GM19239 (cell line): Measurements from ENCODE around the gene MCRIP2.
"Not testable (repeated sequence)": the region's sequence is repeated elsewhere in the genome, so short reads cannot be mapped to it uniquely, and the experiment has no call there.

Source experiments
- DNase-seq: peaks from one replicate; pipeline ENCODE4 v3.0.0; 2011; ENCODE audit warnings: low spot score; ENCODE audit not compliant: insufficient read length
- FAIRE-seq: peaks from 2 replicates; lab custom pipeline; 2011; peaks lifted over from hg19 to GRCh38; lab: Jason Lieb, UNC

The MCRIP2 gene, protein sequence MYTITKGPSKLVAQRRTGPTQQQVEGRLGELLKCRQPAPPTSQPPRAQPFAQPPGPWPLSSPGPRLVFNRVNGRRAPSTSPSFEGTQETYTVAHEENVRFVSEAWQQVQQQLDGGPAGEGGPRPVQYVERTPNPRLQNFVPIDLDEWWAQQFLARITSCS

GRCh38 chr16:641326-642188 lies at the start of gene MCRIP2:
Gene MCRIP2 (plus strand): TSS chr16:641828. CDS start chr16:641992, 164 bp downstream.
- DNase-seq = peak; percentile 88
- peak; percentile 78 for FAIRE-seq

- DNase-seq (no peak), FAIRE-seq (no peak)
These were observed 49.6 kb upstream of the MCRIP2 start for GRCh38 chr16:591892-592517.

DNA sequence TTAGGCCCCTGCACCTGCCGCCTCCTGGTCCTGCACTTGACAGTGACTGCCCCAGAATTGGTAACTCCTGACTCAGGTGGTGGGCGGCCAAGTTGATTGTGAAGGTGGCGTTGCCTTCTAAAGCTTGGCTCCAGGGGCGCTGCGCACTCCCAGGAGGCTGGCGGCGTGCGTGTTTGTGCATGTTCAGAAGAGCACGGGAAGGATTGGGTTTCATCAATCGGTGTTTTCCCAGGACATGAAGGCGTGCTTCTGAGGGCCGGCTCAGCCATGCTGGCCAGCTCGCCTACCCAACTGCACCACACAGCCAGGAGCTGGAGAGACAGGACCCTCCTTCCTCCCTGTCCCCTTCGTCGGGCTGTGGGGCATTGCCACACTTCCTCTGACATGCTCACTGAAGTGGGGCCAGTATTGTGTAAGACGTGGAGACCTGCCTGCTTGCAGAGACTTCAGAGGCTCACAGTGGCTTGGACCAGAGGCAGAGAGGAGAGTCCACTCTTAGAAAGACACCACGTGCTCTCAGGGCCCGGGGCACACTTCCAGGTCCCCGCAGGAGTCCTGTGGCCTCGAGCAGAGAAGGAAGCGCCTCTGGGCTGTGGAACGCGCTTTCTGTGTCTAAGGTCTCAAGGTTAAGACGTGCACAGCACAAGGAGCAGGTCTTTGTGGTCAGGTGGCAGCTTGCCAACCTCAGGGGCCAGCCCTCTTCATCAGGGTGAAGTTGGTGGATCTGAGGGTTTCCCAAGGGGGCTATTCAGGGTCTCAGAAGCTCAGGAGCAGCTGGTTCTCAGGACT lies 48.9 kb upstream of the MCRIP2 start:
- FAIRE-seq (no peak), DNase-seq (no peak)

DNA sequence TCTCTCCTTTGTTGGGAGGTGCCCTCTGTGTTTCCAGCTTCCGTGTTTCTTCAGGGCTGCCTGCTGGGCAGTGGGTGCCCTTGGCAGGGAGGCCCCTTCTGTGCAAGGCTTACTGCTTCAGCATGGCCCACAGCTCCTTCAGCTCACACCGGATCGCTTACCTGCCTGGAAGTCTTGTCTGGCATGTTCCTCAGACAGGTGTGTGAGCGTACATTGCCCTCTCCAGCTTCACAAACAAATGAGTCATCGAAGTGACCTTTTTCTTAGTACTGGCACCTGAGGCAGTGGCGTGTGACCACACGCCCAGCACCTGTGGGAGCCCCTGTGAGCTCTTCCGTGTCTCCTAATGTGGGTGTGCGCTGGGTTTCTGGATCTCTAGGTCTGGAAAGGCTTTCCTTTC lies 48.2 kb upstream of the MCRIP2 start:
- FAIRE-seq (no peak), DNase-seq (no peak)

DNA sequence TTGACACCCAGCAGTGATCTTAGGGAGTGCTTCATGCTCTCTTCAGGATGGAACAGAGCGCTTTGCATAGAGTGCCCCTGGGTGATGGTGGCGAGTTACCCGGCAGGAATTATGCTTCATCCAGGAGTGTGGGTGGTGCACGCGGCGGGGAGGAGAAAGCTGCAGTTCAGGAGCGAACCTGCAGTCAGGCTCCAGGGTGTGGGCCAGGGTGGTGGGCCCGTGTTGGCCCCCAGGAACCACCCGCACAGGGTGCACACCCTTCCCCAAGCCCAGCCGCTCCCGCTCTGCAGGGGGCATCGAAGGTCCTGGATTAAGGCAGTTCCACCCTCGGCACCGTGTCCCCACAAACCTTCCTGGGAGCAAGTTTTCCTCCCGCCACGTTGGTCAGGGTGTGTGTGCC lies 47.8 kb upstream of the MCRIP2 start:
- FAIRE-seq (no peak), DNase-seq (no peak)

- no peak for FAIRE-seq
These were observed 46.5 kb upstream of the MCRIP2 start for GRCh38 chr16:595094-595528.

GRCh38 chr16:595942-596735 lies 45.5 kb upstream of the MCRIP2 start:
- no peak for FAIRE-seq

More at GRCh38 chr16:595094-595528, 46.5 kb upstream of the MCRIP2 start:
- no peak for DNase-seq

DNA sequence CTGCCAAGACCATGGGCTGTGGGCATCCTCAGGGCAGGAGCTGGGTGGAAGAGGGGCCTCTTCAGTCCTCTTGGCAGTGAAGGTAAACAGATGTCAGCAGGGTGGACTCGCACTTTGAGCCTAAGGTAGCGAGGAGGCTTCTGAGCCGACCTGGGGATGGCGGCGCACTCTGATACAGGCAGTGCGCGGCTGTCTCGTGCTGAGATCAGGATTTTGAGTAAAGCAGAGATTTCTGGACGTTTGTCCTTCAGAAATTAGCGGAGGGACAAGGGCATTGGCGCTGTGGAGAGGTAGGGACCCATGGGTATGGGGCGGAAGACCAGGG lies 44.9 kb upstream of the MCRIP2 start:
- FAIRE-seq = no peak
- no peak for DNase-seq

More at GRCh38 chr16:595942-596735, 45.5 kb upstream of the MCRIP2 start:
- no peak for DNase-seq

GRCh38 chr16:597655-598054 lies 44.0 kb upstream of the MCRIP2 start:
- FAIRE-seq, DNase-seq: not testable (repeated sequence)

DNA sequence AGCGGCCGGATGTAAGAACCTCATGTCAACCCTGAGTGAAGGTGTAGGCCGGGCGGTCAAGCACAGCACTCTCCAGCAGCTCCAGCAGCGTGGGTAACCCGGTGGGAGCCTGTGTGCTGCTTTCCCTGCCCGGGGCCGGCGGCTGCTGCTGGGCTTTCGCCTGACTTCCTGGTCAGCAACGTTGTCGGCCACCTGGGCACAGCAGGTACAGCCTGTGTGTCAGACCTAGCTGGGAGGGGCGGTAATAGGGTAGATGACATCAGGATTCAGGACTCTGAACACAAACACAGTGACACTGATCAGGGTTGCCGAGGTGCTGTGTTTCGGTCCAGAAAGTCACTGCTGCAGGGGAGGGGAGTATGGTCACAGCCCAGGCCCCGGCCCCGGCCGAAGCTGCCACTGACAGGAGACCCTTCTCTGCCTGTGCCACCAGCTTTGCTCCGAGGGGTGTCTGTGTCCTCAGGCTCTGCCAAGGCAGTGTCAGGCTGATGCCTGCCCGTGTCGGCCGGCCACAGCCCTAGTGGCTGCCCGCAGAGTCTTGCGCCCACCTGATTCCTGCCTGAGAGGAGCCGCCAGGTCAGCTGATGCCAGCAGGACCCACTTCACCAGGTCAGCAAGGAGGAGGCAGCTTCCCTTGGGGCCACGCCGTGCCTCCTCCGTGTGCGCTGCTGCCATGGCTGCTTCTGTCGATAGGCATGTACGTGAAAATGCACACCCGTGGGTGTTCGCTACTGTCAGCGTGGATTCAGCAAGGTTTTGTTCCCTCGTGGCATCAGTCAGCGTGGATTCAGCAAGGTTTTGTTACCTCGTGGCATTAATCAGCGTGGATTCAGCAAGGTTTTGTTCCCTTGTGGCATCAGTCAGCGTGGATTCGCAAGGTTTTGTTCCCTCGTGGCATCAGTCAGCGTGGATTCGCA lies 42.5 kb upstream of the MCRIP2 start:
- FAIRE-seq (no peak), DNase-seq (no peak)

GRCh38 chr16:600781-601180 lies 40.8 kb upstream of the MCRIP2 start:
- DNase-seq = no peak
- FAIRE-seq = no peak

DNA sequence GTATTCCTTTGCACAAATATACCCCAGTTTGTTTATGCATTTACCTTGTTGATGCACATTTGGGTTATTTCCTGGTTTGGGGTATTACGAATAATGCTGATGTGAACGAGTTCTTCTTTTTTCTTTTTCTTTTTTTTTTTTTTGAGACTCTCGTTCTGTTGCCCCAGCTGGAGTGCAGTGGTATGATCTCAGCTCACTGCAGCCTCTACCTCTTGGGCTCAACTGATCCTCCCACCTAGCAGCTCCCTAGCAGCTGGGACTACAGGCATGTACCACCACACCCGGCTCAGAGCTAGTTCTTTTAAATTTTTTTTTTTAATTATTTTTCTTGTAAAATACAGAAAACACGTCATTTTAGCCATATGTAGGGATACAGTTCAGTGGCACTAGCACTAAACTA lies 37.7 kb upstream of the MCRIP2 start:
- no peak for DNase-seq
- peak; percentile 47 for FAIRE-seq

DNA sequence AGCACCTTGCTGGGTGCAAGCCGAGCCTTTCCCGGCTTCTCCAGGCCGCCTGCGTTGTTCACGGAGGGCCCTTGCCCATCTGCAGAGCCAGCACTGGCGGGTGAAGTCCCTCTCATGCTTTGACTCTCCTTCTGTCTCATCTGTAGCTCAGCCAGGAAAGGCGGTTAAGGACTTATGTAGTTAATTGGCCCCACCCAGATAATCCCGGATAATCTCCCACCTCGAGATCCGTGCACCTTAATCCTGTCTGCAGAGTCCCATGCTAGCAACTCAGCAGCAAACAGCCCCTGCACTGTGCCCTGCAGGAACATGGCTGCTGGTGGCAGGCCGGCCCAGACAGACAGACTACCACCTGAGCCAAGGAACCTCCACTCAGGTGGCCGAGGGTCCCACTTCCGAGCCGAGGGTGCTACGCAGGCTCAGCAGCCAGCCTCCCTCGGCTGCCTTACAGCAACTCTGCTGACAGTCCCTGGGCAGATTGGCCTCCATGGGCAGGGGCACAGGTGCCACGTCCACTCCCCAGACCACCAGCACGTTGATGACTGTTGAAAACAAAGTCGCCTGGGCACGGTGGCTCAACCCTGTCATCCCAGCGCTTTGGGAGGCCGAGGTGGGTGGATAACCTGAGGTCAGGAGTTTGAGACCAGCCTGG lies 34.8 kb upstream of the MCRIP2 start:
- DNase-seq (no peak), FAIRE-seq (no peak)

GRCh38 chr16:608019-608418 lies 33.6 kb upstream of the MCRIP2 start:
- FAIRE-seq (no peak), DNase-seq (no peak)

DNA sequence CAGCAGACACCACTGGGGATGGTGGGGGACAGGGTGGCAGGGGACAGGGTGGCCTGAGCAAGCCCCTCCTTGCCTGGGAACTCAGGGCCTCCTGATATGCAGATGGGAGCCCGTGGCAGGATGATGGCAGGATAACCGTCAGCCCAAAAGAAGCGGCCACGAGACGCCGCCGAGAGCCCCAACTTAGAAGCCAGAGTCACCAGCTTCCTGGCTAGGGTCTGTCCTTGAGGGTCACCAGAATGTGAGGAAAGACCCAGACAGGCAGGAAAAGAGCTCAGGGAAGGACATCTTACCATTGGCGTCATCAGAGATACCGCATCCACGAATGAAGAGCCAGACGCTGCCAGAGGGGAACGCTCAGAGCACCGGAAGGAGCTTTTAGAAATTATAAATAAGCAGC lies 32.3 kb upstream of the MCRIP2 start:
- no peak for DNase-seq
- no peak for FAIRE-seq

GRCh38 chr16:609984-610383 lies 31.6 kb upstream of the MCRIP2 start:
- FAIRE-seq (no peak), DNase-seq (no peak)

GRCh38 chr16:610513-611381 lies 30.9 kb upstream of the MCRIP2 start:
- DNase-seq (peak; percentile 67), FAIRE-seq (no peak)
